Keratinocyte (primary cell): ENCODE results near the gene SPATS2L. TPM values are rescaled to one million over a fixed set of nuclear protein-coding genes. Genes with fewer than 3 reads are reported as not detected.

Source experiments
- DNase-seq: peaks from one replicate; pipeline ENCODE4 v3.0.0-alpha.2; 2011; ENCODE audit warnings: low read depth, missing footprints, low spot score
- FAIRE-seq: peaks from 2 replicates; lab custom pipeline; 2011; peaks lifted over from hg19 to GRCh38; lab: Jason Lieb, UNC
- H2AFZ ChIP-seq: 2 replicates; pipeline ENCODE4 v1.6.0; 2012; ENCODE audit warnings: low read length, control low read depth, inconsistent platforms; ENCODE audit not compliant: control insufficient read depth
- H3K27ac ChIP-seq: 2 replicates; pipeline ENCODE4 v1.5.1; 2011; ENCODE audit warnings: low read length; ENCODE audit not compliant: control insufficient read depth, insufficient read depth
- H3K27me3 ChIP-seq: 3 replicates; pipeline ENCODE4 v1.6.0; 2011; ENCODE audit warnings: low read length; ENCODE audit not compliant: control insufficient read depth, insufficient read depth; ENCODE audit errors: extremely low read depth
- H3K36me3 ChIP-seq, 2 experiments: 2 replicates in 1 of 2; 3 replicates in 1 of 2; pipeline ENCODE4 v1.5.1; 2011; ENCODE audit warnings: low read length in 2 of 2, mild to moderate bottlenecking in 1 of 2; ENCODE audit not compliant: control insufficient read depth in 2 of 2, insufficient read depth in 2 of 2; ENCODE audit errors: extremely low read depth in 1 of 2
- H3K4me1 ChIP-seq: 3 replicates; pipeline ENCODE4 v1.5.1; 2011; ENCODE audit warnings: low read length; ENCODE audit not compliant: control insufficient read depth, insufficient read depth; ENCODE audit errors: extremely low read depth
- H3K4me2 ChIP-seq: 3 replicates; pipeline ENCODE4 v1.6.0; 2011; ENCODE audit warnings: low read depth, low read length; ENCODE audit not compliant: control insufficient read depth, insufficient read depth; ENCODE audit errors: extremely low read depth
- H3K4me3 ChIP-seq, 3 experiments: fragments of 200-600 bp in 1 of 3; sonication (generic) in 1 of 3; 2 replicates in 2 of 3; 3 replicates in 1 of 3; pipeline ENCODE4 v1.5.1; 2011 to 2016; ENCODE audit warnings: low read length in 3 of 3, mild to moderate bottlenecking in 3 of 3, control low read depth in 2 of 3, inconsistent platforms in 1 of 3, low read depth in 1 of 3, mixed read lengths in 1 of 3, mixed run types in 1 of 3, moderate library complexity in 1 of 3; ENCODE audit not compliant: control insufficient read depth in 2 of 3, insufficient read depth in 2 of 3; ENCODE audit errors: extremely low read depth in 1 of 3
- H3K79me2 ChIP-seq: 2 replicates; pipeline ENCODE4 v1.6.0; 2012; ENCODE audit warnings: low read length; ENCODE audit not compliant: control insufficient read depth, insufficient read depth
- H3K9ac ChIP-seq: 3 replicates; pipeline ENCODE4 v1.6.0; 2011; ENCODE audit warnings: low read length; ENCODE audit not compliant: control insufficient read depth, insufficient read depth; ENCODE audit errors: extremely low read depth
- H3K9me1 ChIP-seq: 3 replicates; pipeline ENCODE4 v1.6.0; 2011; ENCODE audit warnings: low read length; ENCODE audit not compliant: control insufficient read depth, insufficient read depth; ENCODE audit errors: extremely low read depth
- H3K9me3 ChIP-seq: 2 replicates; pipeline ENCODE4 v1.5.1; 2012; ENCODE audit warnings: low read depth, low read length; ENCODE audit not compliant: control insufficient read depth
- H4K20me1 ChIP-seq: 3 replicates; pipeline ENCODE4 v1.6.0; 2011; ENCODE audit warnings: low read length; ENCODE audit not compliant: control insufficient read depth, insufficient read depth; ENCODE audit errors: extremely low read depth
- EZH2 ChIP-seq: IDR thresholded peaks from one replicate; pipeline ENCODE4 v1.6.1; 2012; ENCODE audit warnings: inconsistent platforms, mild to moderate bottlenecking, low read length, moderate library complexity
- dilution Hi-C: fragments of 300-500 bp; cut with MboI; formaldehyde crosslinking; loops from one replicate; pipeline ENCODE4 v1.7.0; 2020; ENCODE audit warnings: low sequenced_read_pairs; ENCODE audit not compliant: extremely low pct_ligation_motif_present
- polyA plus RNA-seq, 5 experiments: library from polyadenylated mRNA; depleted of rRNA in 3 of 5; stranded (reverse) in 3 of 5; stranded (forward) in 1 of 5; unstranded in 1 of 5; fragments of >200 nt; gene quantifications; 1 replicate in 1 of 5; 2 replicates in 3 of 5; 3 replicates in 1 of 5; pipeline versions ENCODE4 v1.2.1 to v1.2.3, GENCODE V29; 2011 to 2012; ENCODE audit warnings: missing spikeins in 2 of 5, low read depth in 1 of 5, low replicate concordance in 1 of 5
- TF ChIP-seq, protein P1 (sequence below), 3 experiments: IDR thresholded peaks in 1 of 3; conservative IDR thresholded peaks in 1 of 3; optimal IDR thresholded peaks in 1 of 3; 2 replicates in 2 of 3; 3 replicates in 1 of 3; pipeline versions ENCODE3 to v1.5.1; 2011; ENCODE audit warnings: low read length in 3 of 3, mild to moderate bottlenecking in 3 of 3, moderate library complexity in 2 of 3, control low read depth in 1 of 3, inconsistent platforms in 1 of 3; ENCODE audit not compliant: insufficient read depth in 2 of 3; ENCODE audit errors: extremely low read depth in 1 of 3

SPATS2L gene
- polyA plus RNA-seq, 1 donor (not counting 4 experiments of a cell fraction or from before 2014, with no cell fraction given) = 95.3 TPM

GRCh38 chr2:200324362-200324761 is 17.9 kb downstream of the SPATS2L start:
- FAIRE-seq (no peak), DNase-seq (no peak)
- Histone ChIP-seq H3K36me3 (peaks cover 2 to 3% of the 10 kb centered on the region in 2 experiments), H3K4me2 (no peak overlapping the region), H3K79me2 (peaks cover 81% of the 10 kb centered on the region), H3K4me1 (peaks cover 15% of the 10 kb centered on the region), H3K9me3 (no peaks in the 10 kb centered on the region), H4K20me1 (peaks cover 2% of the 10 kb centered on the region), H3K4me3 (no peak overlapping the region), H3K9me1 (peaks cover 1% of the 10 kb centered on the region), H3K27me3 (no peaks in the 10 kb centered on the region), H3K9ac (no peak overlapping the region), H3K27ac (no peak overlapping the region), H2AFZ (no peak overlapping the region)
- dilution Hi-C loops = no loop called here
- no peak for TF ChIP-seq EZH2
- TF ChIP-seq, protein P1, sequence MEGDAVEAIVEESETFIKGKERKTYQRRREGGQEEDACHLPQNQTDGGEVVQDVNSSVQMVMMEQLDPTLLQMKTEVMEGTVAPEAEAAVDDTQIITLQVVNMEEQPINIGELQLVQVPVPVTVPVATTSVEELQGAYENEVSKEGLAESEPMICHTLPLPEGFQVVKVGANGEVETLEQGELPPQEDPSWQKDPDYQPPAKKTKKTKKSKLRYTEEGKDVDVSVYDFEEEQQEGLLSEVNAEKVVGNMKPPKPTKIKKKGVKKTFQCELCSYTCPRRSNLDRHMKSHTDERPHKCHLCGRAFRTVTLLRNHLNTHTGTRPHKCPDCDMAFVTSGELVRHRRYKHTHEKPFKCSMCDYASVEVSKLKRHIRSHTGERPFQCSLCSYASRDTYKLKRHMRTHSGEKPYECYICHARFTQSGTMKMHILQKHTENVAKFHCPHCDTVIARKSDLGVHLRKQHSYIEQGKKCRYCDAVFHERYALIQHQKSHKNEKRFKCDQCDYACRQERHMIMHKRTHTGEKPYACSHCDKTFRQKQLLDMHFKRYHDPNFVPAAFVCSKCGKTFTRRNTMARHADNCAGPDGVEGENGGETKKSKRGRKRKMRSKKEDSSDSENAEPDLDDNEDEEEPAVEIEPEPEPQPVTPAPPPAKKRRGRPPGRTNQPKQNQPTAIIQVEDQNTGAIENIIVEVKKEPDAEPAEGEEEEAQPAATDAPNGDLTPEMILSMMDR (optimal IDR thresholded peaks at IDR 0.05 in 1 of 3, IDR thresholded peaks at IDR 0.05 in 1 of 3, conservative IDR thresholded peaks at IDR 0.05 in 1 of 3; ENCODE audit: extremely low read depth in 1 of 3, insufficient read depth in 2 of 3, low read length in 3 of 3) = no peak

DNA sequence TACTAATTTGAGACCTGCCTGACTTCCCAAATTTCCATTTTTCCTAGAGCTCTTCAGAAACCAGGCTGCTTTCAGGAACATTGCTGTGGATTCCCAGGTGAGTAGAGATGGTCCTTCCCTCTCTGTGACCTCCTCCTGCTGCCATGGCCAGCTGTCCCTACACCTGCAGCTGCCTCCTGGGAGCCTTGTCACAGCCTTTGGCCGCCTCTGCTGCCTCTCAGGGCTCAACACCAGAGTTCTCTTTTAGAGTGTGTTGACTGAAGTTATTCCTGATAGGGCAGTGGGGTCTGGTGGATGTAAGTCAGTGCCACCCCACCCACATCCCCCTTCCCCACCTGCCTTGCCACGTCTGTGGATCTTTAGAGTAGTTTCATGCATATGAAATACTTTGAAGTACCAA is 22.9 kb downstream of the SPATS2L start:
- H4K20me1 ChIP-seq = peaks cover 2% of the 10 kb centered on the region
- no peaks in the 10 kb centered on the region for H3K4me1 ChIP-seq
- no peaks in the 10 kb centered on the region for H3K27me3 ChIP-seq
- H3K9ac ChIP-seq = no peak overlapping the region
- H2AFZ ChIP-seq = no peak overlapping the region
- peaks cover 2% of the 10 kb centered on the region for H3K9me1 ChIP-seq
- H3K9me3 ChIP-seq = no peaks in the 10 kb centered on the region
- no peak overlapping the region for H3K27ac ChIP-seq
- H3K36me3 ChIP-seq = peaks cover 3 to 7% of the 10 kb centered on the region in 2 experiments
- no peak overlapping the region for H3K4me3 ChIP-seq
- no peak for TF ChIP-seq EZH2
- TF ChIP-seq, protein P1 (optimal IDR thresholded peaks at IDR 0.05 in 1 of 3, IDR thresholded peaks at IDR 0.05 in 1 of 3, conservative IDR thresholded peaks at IDR 0.05 in 1 of 3; ENCODE audit: extremely low read depth in 1 of 3, insufficient read depth in 2 of 3, low read length in 3 of 3) = no peak
- FAIRE-seq = no peak
- H3K4me2 ChIP-seq = no peak overlapping the region
- dilution Hi-C loops = no loop called here
- H3K79me2 ChIP-seq = peaks cover 60% of the 10 kb centered on the region
- no peak for DNase-seq
